BLaER1 treated with 17β-estradiol and CSF1 and Interleukin-3, amounts not matched to agents 10 nM and 100 nM (cell line): ENCODE measurements around the gene RAPGEF6.

ENCODE experiments used
- H3K27ac ChIP-seq, 11 experiments: shearing (Covaris generic); formaldehyde crosslinking; 2 replicates each; pipeline ENCODE4 v1.8.1; 2022
- H3K27me3 ChIP-seq, 11 experiments: shearing (Covaris generic); formaldehyde crosslinking; 2 replicates each; pipeline ENCODE4 v1.8.1; 2022
- H3K36me3 ChIP-seq, 11 experiments: shearing (Covaris generic); formaldehyde crosslinking; 2 replicates each; pipeline ENCODE4 v1.8.1; 2022
- H3K4me1 ChIP-seq, 10 experiments: shearing (Covaris generic); formaldehyde crosslinking; 2 replicates each; pipeline ENCODE4 v1.8.1; 2022
- H3K4me2 ChIP-seq, 11 experiments: shearing (Covaris generic); formaldehyde crosslinking; 2 replicates each; pipeline ENCODE4 v1.8.1; 2022
- H3K4me3 ChIP-seq, 10 experiments: shearing (Covaris generic); formaldehyde crosslinking; 2 replicates each; pipeline ENCODE4 v1.8.1; 2022
- H3K9ac ChIP-seq, 11 experiments: shearing (Covaris generic); formaldehyde crosslinking; 2 replicates each; pipeline ENCODE4 v1.8.1; 2022
- H3K9me3 ChIP-seq, 11 experiments: shearing (Covaris generic); formaldehyde crosslinking; replicated peaks in 1 of 11; 2 replicates each; pipeline ENCODE4 v1.8.1; 2022
- H4K20me1 ChIP-seq, 11 experiments: shearing (Covaris generic); formaldehyde crosslinking; 2 replicates each; pipeline ENCODE4 v1.8.1; 2022
- Cebpa-rat ChIP-seq, 11 experiments: shearing (Covaris generic); IDR thresholded peaks; 2 replicates each; pipeline ENCODE4 v1.8.1; 2022

RAPGEF6 gene

GRCh38 chr5:131677115-131677514, 42.1 kb upstream of the RAPGEF6 start:
- Histone ChIP-seq H3K4me2 (no peak overlapping the region), H3K4me1 (peaks cover 4 to 17% (median 12%) of the 10 kb centered on the region in 10 experiments; a peak in 17 of 20 replicates), H3K27me3 (no peaks in the 10 kb centered on the region), H3K4me3 (no peak overlapping the region), H4K20me1 (peaks cover 0 to 7% (median 0%) of the 10 kb centered on the region in 11 experiments; a peak in 2 of 22 replicates), H3K9ac (no peak overlapping the region), H3K36me3 (peaks cover 82 to 100% (median 95%) of the 10 kb centered on the region in 11 experiments), H3K9me3 (peaks cover 0 to 12% (median 0%) of the 10 kb centered on the region in 11 experiments; a peak in 4 of 22 replicates), H3K27ac (no peak overlapping the region)
- no peak for TF ChIP-seq Cebpa-rat (IDR thresholded peaks at IDR 0.05)

- Histone ChIP-seq H3K9me3 (peaks cover 0 to 12% (median 0%) of the 10 kb centered on the region in 11 experiments; a peak in 4 of 22 replicates), H4K20me1 (peaks cover 0 to 30% (median 0%) of the 10 kb centered on the region in 11 experiments; a peak in 3 of 22 replicates), H3K27ac (no peak overlapping the region), H3K9ac (no peak overlapping the region), H3K27me3 (no peaks in the 10 kb centered on the region), H3K36me3 (peaks cover 88 to 100% (median 99%) of the 10 kb centered on the region in 11 experiments), H3K4me2 (no peak overlapping the region), H3K4me3 (no peak overlapping the region), H3K4me1 (peaks cover 0 to 17% (median 9%) of the 10 kb centered on the region in 10 experiments; a peak in 14 of 20 replicates)
- TF ChIP-seq Cebpa-rat (IDR thresholded peaks at IDR 0.05): no peak
These were observed 37.7 kb upstream of the RAPGEF6 start for GRCh38 chr5:131672776-131673175.

- H3K36me3 ChIP-seq: peaks cover 81 to 100% (median 98%) of the 10 kb centered on the region in 11 experiments
- no peak overlapping the region for H3K4me3 ChIP-seq
- no peak for TF ChIP-seq Cebpa-rat (IDR thresholded peaks at IDR 0.05)
- no peak overlapping the region for H3K27ac ChIP-seq
- peaks cover 0 to 31% (median 0%) of the 10 kb centered on the region in 11 experiments; a peak in 3 of 22 replicates for H4K20me1 ChIP-seq
- H3K9me3 ChIP-seq: peaks cover 0 to 12% (median 0%) of the 10 kb centered on the region in 11 experiments; a peak in 4 of 22 replicates
- peaks cover 0 to 17% (median 9%) of the 10 kb centered on the region in 10 experiments; a peak in 14 of 20 replicates for H3K4me1 ChIP-seq
- no peak overlapping the region for H3K9ac ChIP-seq
- H3K27me3 ChIP-seq: no peaks in the 10 kb centered on the region
- H3K4me2 ChIP-seq: no peak overlapping the region
These were observed 37.1 kb upstream of the RAPGEF6 start for GRCh38 chr5:131671994-131672655.

- Histone ChIP-seq H3K4me1 (peaks cover 0 to 17% (median 9%) of the 10 kb centered on the region in 10 experiments; a peak in 14 of 20 replicates), H3K4me2 (no peak overlapping the region), H3K27ac (no peak overlapping the region), H3K36me3 (peaks cover 80 to 100% (median 98%) of the 10 kb centered on the region in 11 experiments), H4K20me1 (peaks cover 0 to 38% (median 0%) of the 10 kb centered on the region in 11 experiments; a peak in 3 of 22 replicates), H3K27me3 (no peaks in the 10 kb centered on the region), H3K4me3 (no peak overlapping the region), H3K9ac (no peak overlapping the region), H3K9me3 (peaks cover 0 to 9% (median 0%) of the 10 kb centered on the region in 11 experiments; a peak in 4 of 22 replicates)
- TF ChIP-seq Cebpa-rat (IDR thresholded peaks at IDR 0.05): no peak
These were observed 36.4 kb upstream of the RAPGEF6 start for GRCh38 chr5:131671409-131671808.

GRCh38 chr5:131664929-131665328, 29.9 kb upstream of the RAPGEF6 start:
- H3K27ac ChIP-seq: no peak overlapping the region
- H3K27me3 ChIP-seq: no peaks in the 10 kb centered on the region
- H3K9me3 ChIP-seq: peaks cover 0 to 5% (median 0%) of the 10 kb centered on the region in 11 experiments; a peak in 4 of 22 replicates
- H3K4me2 ChIP-seq: no peak overlapping the region
- H3K36me3 ChIP-seq: peaks cover 78 to 96% (median 91%) of the 10 kb centered on the region in 11 experiments
- H4K20me1 ChIP-seq: peaks cover 0 to 45% (median 0%) of the 10 kb centered on the region in 11 experiments; a peak in 3 of 22 replicates
- H3K9ac ChIP-seq: no peak overlapping the region
- no peak overlapping the region for H3K4me3 ChIP-seq
- TF ChIP-seq Cebpa-rat (IDR thresholded peaks at IDR 0.05): no peak
- H3K4me1 ChIP-seq: no peaks in the 10 kb centered on the region

GRCh38 chr5:131661933-131662332, 26.9 kb upstream of the RAPGEF6 start:
- peaks cover 0 to 49% (median 0%) of the 10 kb centered on the region in 11 experiments; a peak in 4 of 22 replicates for H4K20me1 ChIP-seq
- no peak for TF ChIP-seq Cebpa-rat (IDR thresholded peaks at IDR 0.05)
- H3K36me3 ChIP-seq: peaks cover 78 to 96% (median 87%) of the 10 kb centered on the region in 11 experiments
- H3K4me1 ChIP-seq: peaks cover 0 to 6% (median 0%) of the 10 kb centered on the region in 10 experiments; a peak in 2 of 20 replicates
- peak overlapping the region in 1 of 11 experiments; percentile 28; a peak in 1 of 22 replicates for H3K27ac ChIP-seq
- peaks cover 0 to 14% (median 0%) of the 10 kb centered on the region in 11 experiments; a peak in 5 of 22 replicates for H3K9me3 ChIP-seq
- no peak overlapping the region for H3K4me3 ChIP-seq
- no peaks in the 10 kb centered on the region for H3K27me3 ChIP-seq
- H3K9ac ChIP-seq: no peak overlapping the region
- no peak overlapping the region for H3K4me2 ChIP-seq

GRCh38 chr5:131659841-131660240, 24.8 kb upstream of the RAPGEF6 start:
- H3K27ac ChIP-seq: no peak overlapping the region
- H3K9me3 ChIP-seq: peaks cover 0 to 14% (median 0%) of the 10 kb centered on the region in 11 experiments; a peak in 5 of 22 replicates
- TF ChIP-seq Cebpa-rat (IDR thresholded peaks at IDR 0.05): no peak
- no peak overlapping the region for H3K4me3 ChIP-seq
- peaks cover 0 to 55% (median 0%) of the 10 kb centered on the region in 11 experiments; a peak in 4 of 22 replicates for H4K20me1 ChIP-seq
- H3K36me3 ChIP-seq: peaks cover 70 to 97% (median 88%) of the 10 kb centered on the region in 11 experiments
- H3K27me3 ChIP-seq: no peaks in the 10 kb centered on the region
- H3K4me2 ChIP-seq: no peak overlapping the region
- H3K9ac ChIP-seq: no peak overlapping the region
- peaks cover 0 to 6% (median 0%) of the 10 kb centered on the region in 10 experiments; a peak in 2 of 20 replicates for H3K4me1 ChIP-seq

GRCh38 chr5:131659290-131659689, 24.3 kb upstream of the RAPGEF6 start:
- Histone ChIP-seq H3K4me3 (no peak overlapping the region), H3K4me2 (no peak overlapping the region), H3K4me1 (peaks cover 0 to 6% (median 0%) of the 10 kb centered on the region in 10 experiments; a peak in 2 of 20 replicates), H3K9ac (no peak overlapping the region), H4K20me1 (peaks cover 0 to 59% (median 0%) of the 10 kb centered on the region in 11 experiments; a peak in 4 of 22 replicates), H3K36me3 (peaks cover 72 to 100% (median 92%) of the 10 kb centered on the region in 11 experiments), H3K27me3 (no peaks in the 10 kb centered on the region), H3K9me3 (peaks cover 0 to 14% (median 0%) of the 10 kb centered on the region in 11 experiments; a peak in 5 of 22 replicates), H3K27ac (no peak overlapping the region)
- TF ChIP-seq Cebpa-rat (IDR thresholded peaks at IDR 0.05): no peak

GRCh38 chr5:131654776-131655175, 19.7 kb upstream of the RAPGEF6 start:
- no peak for TF ChIP-seq Cebpa-rat (IDR thresholded peaks at IDR 0.05)
- no peak overlapping the region for H3K4me2 ChIP-seq
- H3K9me3 ChIP-seq: peaks cover 12 to 34% (median 22%) of the 10 kb centered on the region in 11 experiments; a peak in 21 of 22 replicates
- peaks cover 73 to 100% (median 90%) of the 10 kb centered on the region in 11 experiments for H3K36me3 ChIP-seq
- H3K27ac ChIP-seq: no peak overlapping the region
- no peak overlapping the region for H3K4me3 ChIP-seq
- peaks cover 0 to 56% (median 0%) of the 10 kb centered on the region in 11 experiments; a peak in 5 of 22 replicates for H4K20me1 ChIP-seq
- H3K9ac ChIP-seq: no peak overlapping the region
- H3K4me1 ChIP-seq: peaks cover 0 to 6% (median 0%) of the 10 kb centered on the region in 10 experiments; a peak in 2 of 20 replicates
- H3K27me3 ChIP-seq: no peaks in the 10 kb centered on the region
